Epithelial cell of esophagus (primary cell): ENCODE data around the gene CTXND1.
A peak's percentile ranks its signal among the peaks of the same experiment; 100 is the strongest.

ENCODE experiments used
- DNase-seq: peaks from one replicate; pipeline ENCODE4 v3.0.0; 2010; ENCODE audit warnings: low read depth
- H3K4me3 ChIP-seq: 2 replicates; pipeline ENCODE4 v1.5.1; 2011; ENCODE audit warnings: mild to moderate bottlenecking, low read length, control low read depth
- TF ChIP-seq, protein P1 (sequence below): IDR thresholded peaks from 2 replicates; pipeline ENCODE4 v1.5.1; 2011; ENCODE audit warnings: low read depth, mild to moderate bottlenecking, low read length, control low read depth, inconsistent platforms; ENCODE audit not compliant: insufficient read depth; ENCODE audit errors: missing control alignments

Gene CTXND1

DNA sequence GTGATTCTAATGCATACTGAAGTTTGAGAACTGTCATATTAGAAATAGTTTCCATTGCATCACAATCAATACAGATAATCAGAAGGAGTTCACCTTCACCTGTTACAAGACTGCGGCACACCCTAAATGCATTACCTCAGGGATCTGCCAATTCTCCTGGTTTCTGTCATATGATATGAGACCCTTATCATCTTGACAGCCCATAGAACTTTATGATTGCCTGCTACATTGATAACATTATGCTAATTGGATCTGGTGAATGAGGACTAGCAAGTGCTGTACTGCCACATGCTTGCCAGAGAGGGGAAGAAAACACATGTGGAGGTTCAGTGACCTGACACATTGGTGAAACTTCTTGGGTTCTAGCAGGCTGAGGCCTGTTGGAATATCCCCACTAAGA lies 57.8 kb downstream of the CTXND1 start:
- no peak overlapping the region for H3K4me3 ChIP-seq
- TF ChIP-seq, protein P1, sequence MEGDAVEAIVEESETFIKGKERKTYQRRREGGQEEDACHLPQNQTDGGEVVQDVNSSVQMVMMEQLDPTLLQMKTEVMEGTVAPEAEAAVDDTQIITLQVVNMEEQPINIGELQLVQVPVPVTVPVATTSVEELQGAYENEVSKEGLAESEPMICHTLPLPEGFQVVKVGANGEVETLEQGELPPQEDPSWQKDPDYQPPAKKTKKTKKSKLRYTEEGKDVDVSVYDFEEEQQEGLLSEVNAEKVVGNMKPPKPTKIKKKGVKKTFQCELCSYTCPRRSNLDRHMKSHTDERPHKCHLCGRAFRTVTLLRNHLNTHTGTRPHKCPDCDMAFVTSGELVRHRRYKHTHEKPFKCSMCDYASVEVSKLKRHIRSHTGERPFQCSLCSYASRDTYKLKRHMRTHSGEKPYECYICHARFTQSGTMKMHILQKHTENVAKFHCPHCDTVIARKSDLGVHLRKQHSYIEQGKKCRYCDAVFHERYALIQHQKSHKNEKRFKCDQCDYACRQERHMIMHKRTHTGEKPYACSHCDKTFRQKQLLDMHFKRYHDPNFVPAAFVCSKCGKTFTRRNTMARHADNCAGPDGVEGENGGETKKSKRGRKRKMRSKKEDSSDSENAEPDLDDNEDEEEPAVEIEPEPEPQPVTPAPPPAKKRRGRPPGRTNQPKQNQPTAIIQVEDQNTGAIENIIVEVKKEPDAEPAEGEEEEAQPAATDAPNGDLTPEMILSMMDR: no peak
- DNase-seq: no peak

DNA sequence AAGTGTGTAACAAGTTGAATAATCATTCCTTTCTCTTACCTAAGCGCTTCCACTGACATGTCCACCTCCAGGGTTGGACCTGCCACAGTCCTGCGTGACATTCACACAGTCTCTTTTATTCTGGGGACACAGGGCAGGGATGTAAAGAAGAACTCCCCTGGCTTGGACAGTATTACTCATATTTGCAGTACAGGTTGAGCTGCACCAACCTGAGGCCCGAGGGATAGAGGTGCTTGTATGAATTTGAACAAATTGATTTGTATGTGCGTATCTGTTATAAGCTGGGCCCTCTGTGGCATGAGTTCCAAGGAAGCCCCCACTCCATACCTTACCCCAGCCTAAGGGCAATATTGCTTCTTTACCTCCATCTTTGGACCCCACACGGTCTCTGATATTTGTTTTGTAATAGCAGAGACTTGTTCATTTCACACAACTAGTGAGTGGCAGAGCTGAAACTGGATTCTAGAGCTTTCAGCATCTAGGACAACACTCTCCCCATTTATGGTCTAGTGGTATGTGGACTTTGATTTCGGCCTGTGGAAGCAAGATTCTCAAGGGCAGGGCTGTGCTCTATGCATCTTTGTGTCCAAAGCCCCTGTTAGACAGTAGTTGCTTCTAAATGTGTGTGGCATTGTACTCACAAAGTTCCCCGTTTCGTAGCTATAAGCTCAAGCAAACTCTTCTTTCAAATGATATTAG lies 60.0 kb downstream of the CTXND1 start:
- DNase-seq: no peak

DNA sequence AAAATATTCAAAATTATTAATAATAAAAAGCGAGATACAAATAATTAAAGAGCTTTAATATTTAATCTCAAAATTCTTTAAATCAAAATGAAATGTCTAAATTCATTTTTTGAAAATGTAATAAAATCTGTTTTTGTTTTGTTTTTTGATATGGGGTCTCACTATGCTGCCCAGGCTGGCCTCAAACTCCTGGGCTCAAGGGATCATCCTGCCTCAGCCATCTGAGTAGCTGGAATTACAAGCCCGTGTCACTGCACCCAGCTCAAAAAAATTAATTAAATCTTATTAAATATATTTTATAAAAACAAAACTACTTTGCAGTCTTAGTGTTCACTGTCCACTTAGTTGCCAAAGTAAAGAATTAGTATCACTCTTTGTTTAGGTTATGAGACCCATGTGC lies 60.8 kb downstream of the CTXND1 start:
- DNase-seq: no peak
- no peak overlapping the region for H3K4me3 ChIP-seq
- TF ChIP-seq, protein P1: no peak

More for the DNA sequence above, 60.0 kb downstream of the CTXND1 start:
- TF ChIP-seq, protein P1: no peak
- H3K4me3 ChIP-seq: no peak overlapping the region

DNA sequence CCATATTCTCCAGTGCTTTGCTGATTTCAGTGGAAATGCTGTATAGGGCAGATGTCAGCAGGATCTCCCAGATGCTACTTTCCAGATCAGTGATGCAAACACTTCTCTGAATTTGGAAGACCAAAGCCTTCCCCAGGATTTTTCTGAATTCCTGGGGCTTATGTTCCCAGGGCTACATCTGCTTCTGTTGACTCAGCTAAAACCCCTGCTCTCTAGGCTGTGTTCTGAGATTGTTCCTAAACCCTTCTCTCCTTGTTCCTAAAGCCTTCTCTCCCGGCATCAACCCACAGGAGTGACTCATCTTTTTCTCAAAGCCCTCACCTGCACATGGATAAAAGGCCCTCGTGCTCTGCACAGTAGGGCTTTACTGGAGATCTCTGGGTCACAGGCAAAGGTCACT lies 63.8 kb downstream of the CTXND1 start:
- TF ChIP-seq, protein P1: no peak
- no peak overlapping the region for H3K4me3 ChIP-seq
- DNase-seq: peak; percentile 17

DNA sequence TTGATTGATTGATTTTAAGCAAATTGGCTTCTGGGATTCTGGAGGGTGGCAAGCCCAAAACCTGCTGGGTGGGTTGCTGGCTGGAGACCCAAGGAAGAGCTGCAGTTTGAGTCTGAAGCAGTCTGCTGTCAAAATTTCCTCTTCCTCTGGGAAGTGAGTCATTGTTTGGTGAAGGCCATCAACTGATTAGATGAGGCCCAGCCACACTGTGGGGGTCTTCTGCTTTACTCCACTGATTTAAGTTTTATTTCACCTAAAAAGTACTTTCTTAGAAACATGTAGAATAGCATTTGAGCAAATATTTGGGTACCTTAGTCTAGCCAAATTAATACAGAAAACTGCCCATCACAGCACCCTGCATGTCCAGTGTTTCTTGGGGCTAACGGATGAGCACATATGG lies 65.4 kb downstream of the CTXND1 start:
- TF ChIP-seq, protein P1: no peak
- DNase-seq: no peak
- H3K4me3 ChIP-seq: no peak overlapping the region

DNA sequence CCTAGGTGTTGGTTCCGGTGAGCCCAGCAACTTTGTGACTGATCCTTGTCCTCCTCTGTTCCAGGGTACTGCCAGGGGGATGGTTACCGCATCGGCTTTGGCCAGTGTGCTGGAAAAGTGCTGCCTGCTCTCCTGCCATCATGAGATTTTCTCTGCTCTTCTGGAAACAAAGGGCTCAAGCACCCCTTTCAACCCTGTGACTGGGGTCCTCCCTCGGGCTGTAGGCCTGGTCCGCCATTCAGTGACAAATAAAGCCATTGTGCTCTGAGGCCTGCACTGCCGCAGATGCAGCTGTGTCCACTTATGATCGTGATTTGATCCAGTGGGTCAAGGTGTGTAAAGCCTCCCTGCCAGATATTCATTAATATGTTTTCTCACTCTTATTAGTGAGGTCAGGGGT lies 65.9 kb downstream of the CTXND1 start:
- TF ChIP-seq, protein P1: no peak
- no peak for DNase-seq
- no peak overlapping the region for H3K4me3 ChIP-seq

DNA sequence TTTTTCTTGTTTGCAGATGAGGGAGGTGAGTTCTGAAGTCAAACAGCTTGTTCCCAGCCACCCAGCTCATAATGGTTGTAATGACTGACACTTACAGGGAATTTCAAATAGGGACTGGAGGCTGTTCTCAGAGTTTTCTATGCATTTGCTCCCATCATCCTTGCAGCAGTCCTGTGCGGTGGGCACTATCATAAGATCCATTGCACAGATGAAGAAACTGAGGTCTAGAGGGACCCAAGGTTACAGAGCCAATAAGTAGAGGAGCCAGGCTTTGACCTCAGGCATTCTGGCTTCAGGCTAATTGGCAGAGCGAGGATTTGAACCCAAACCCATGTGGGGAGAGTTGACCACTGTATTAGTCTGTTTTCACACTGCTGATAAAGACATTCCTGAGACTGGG lies 66.9 kb downstream of the CTXND1 start:
- H3K4me3 ChIP-seq: no peak overlapping the region
- DNase-seq: no peak
- TF ChIP-seq, protein P1: no peak
